ENCODE data around the gene STARD8.
"Not testable (repeated sequence)": the region's sequence is repeated elsewhere in the genome, so short reads cannot be mapped to it uniquely, and the experiment has no call there.

The STARD8 gene

DNA sequence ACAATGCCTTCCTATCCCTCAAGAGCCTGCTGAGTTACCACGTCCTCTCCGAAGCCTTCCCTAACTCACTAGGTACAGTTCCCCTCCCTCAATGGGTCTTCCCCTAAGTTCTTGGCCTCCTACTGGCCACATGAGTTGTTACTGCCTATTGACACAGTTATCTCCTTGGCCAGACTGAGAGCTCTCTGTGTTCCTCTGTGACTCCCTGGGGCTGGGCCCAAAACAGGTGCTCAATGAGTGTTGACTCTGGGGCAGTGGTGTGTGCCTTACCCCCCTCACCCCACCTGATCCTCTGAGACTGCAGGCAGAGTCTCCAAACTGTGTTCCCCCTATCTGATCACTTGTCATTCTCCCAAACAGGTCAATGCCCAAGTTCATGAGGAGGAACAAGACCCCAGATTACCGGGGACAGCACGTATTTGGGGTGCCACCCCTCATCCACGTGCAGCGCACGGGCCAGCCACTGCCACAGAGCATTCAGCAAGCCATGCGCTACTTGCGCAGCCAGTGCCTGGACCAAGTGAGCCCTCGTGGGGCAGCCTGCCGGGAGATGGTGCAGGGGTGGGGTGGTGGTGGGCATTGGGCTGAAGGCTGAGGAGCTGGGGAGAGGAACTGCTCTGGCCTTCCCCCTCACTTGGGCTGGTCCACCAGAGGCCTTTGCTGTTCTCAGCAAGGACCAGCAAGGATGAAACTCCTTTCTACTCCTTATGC, 72.6 kb downstream of the STARD8 start:
- DNase-seq = no peak

DNA sequence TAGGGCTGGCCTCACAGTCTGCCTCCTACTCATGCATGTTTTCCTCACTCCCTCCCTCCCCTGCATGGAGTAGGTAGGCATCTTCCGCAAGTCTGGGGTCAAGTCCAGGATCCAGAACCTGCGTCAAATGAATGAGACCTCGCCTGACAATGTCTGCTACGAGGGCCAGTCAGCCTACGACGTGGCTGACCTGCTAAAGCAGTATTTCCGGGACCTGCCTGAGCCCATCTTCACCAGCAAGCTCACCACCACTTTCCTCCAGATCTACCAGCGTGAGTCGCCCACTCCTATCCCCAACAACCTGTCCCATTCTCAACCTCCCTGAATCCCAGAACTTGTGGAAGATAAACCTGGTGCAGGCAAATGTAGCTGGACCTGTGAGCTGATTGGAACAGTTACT, 73.4 kb downstream of the STARD8 start:
- no peak for DNase-seq

DNA sequence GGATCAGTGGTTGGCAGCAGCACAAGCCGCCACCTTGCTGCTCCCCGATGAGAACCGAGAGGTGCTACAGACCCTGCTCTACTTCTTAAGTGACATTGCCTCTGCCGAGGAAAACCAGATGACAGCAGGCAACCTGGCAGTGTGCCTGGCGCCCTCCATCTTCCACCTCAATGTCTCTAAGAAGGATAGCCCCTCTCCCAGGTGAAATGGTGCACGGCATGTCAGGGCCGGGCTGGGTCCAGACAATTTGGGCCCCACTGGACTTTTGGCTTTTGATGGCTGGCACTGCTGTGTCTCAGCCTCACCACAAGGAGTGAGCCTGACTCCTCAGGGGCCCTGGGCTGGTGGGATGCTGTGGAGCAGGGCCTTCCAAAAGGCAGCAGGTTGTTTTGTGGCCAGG, 74.1 kb downstream of the STARD8 start:
- DNase-seq = no peak

DNA sequence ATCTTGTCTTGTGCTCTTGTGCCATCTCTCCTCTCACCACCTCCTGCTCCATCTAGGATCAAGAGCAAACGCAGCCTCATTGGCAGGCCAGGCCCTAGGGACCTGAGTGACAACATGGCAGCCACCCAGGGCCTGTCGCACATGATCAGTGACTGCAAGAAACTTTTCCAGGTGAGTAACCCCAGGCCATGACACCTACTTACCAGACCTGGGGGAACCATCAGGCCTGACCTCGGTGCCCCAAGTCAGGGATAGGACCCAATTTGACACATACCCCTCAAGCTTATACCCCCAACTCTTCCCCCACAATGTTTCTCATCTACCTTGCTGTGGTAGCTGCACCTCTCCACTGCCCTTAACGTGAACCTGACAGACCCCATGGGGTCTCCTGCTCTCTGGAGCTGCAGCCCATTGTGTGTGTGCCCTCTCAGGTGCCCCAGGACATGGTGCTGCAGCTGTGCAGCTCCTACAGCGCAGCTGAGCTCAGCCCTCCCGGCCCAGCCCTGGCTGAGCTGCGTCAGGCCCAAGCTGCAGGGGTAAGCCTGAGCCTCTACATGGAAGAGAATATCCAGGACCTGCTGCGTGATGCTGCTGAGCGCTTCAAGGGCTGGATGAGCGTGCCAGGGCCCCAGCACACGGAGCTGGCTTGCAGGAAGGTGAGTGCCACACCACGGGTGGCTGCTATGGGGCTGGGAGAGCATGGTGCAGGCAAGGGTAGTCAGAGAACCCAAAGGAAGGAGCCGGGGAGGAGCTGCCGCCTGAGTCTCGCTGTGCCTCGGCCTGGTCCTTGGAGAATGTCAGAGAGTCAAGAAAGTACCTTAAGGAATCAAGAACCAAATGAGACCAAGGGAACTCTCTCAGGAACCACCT, 74.8 kb downstream of the STARD8 start:
- DNase-seq = no peak

- no peak for DNase-seq
Measured at GRCh38 chrX:68723491-68724155, 76.2 kb downstream of the STARD8 start.

GRCh38 chrX:68724531-68725020, 77.1 kb downstream of the STARD8 start:
- no peak for DNase-seq

DNA sequence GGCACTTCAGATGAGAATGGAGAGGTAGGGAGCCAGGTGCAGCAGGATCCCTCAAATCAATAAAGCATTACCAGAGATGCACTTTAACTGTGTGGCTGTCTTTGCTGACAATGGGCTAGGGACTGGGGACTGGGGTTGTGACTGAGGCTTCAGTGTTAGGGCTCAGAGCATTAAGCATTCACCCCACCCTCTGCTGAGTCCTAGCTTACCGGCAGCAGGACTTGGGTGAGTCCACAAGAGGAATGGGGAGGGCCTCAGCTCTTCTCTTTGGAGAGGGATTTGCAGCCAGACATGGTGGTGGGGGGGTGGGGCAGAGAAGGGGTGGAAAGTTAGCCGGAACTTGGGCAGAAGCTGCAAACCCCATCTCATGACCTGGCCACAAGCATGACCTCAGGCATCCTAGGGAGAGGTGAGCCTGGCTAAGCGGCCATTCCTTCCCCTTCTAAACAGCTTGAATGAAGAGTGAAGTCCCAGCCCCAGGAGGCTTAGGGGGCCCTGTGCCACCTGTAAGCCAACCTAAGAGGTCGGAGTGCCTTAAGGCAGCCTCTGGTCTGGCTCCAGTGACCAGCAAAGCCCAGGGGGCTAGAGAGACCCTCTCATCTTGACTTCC, 78.4 kb downstream of the STARD8 start:
- no peak for DNase-seq

GRCh38 chrX:68726366-68726765, 78.9 kb downstream of the STARD8 start:
- DNase-seq = no peak

GRCh38 chrX:68727696-68728095, 80.2 kb downstream of the STARD8 start:
- DNase-seq = no peak

DNA sequence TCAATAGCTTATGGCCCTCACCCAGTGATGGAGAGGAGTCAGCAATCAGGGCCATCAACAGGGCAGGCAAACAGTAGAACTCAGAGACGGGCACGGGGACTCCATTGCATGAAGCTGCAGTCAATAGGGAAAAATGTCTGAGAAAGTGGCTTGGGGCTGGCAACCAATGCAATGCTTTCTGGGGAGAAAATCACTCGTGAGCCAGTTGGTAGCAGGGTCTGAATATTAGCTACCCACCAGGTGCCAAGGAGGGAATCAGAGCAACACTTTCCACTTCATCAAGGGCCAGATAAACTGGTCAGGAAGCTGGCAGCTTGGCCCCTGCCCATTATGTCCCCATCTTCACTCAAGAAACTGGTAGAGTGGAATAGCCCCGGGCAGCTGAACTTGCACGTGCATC, 80.7 kb downstream of the STARD8 start:
- no peak for DNase-seq

DNA sequence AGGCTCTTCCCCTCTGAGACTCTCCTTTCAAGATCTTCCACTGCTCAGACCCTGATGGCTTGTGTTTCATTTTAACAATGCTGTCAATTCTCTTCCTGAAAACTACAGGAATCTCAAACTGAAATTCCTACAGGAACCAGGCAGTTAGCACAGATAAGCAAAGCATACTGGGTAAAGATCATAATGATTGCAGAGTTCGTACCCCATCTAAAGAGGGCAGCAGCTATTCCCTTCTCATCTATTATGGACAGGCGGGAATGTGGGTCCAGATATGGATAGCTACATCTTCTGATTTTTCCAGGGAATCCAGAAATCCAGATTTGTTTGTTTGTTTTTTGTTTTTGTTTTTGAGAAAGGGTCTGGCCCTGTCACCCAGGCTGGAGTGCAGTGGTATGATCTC, 83.8 kb downstream of the STARD8 start:
- no peak for DNase-seq

DNA sequence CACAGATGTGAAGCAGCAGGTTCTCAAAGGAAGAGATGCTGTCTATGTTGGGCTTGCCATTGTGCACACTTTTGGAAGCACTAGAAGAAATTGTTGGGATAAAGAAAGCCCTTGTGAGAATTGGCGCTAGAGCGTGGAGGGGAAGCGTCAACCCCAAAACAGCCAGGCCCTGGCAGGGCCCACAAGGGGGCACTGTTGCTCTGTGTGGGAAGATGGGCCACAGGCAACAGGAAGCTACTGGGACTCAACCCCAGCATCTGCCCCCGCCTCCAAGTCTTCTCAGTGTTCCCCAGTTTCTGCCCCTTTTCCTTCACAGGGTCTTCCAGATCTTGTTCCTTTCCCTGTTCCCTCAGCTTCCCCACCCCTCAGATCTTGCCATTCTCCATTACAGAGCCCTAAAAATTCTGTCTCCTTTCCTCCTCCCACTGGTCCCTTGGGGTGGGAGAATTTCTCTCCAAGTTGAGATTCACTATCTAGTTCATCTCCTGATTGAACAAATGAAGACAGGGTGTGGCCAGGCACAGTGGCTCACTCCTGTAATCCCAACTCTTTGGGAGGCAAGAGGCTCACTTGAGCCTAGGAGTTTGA, 85.5 kb downstream of the STARD8 start:
- no peak for DNase-seq

GRCh38 chrX:68735266-68735665, 87.8 kb downstream of the STARD8 start:
- no peak for DNase-seq

DNA sequence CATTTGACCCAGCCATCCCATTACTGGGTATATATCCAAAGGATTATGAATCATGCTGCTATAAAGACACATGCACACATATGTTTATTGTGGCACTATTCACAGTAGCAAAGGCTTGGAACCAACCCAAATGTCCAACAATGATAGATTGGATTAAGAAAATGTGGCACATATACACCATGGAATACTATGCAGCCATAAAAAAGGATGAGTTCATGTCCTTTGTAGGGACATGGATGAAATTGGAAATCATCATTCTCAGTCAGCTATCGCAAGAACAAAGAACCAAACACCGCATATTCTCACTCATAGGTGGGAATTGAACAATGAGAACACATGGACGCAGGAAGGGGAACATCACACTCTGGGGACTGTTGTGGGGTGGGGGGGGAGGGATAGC, 94.4 kb downstream of the STARD8 start:
- not testable (repeated sequence) for DNase-seq

DNA sequence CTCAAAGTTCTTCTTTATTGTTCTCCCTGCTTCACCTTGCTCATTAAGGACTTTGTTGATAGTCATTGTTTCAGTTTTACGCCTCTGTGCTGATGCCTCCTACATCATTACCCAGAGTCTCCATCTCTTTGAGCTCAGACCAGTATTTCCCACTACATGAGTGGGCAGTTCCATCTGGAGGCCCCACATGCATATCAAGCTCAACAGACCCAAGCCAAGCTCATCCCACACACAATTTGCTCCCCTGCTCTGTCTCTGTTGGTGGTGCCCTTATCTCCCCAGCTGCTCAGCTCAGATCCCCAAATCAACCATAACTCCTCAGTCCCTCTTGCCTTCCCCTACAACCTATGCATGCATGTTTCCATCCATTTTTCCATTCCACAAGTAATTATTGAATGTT, 96.3 kb downstream of the STARD8 start:
- no peak for DNase-seq

DNA sequence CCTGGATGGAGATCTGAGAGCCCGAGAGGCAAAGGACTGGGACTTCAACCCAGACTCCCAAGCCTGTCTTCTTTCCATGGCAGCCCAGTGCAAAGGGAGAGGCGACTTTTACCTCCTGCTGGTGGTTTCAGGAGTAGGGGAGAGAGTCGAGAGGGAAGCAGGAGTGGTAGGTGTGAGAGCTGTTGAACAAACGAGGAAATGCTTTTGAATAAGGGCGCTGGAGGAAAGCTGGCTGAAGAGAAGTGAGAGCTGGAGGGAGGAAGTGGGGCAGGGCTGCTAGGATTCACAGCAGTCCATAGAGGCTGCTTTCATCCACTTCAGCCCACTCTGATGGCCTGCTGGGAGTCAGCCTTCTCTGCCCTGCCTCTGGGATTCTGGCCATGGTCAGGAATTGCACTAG, 99.5 kb downstream of the STARD8 start:
- DNase-seq = no peak

DNA sequence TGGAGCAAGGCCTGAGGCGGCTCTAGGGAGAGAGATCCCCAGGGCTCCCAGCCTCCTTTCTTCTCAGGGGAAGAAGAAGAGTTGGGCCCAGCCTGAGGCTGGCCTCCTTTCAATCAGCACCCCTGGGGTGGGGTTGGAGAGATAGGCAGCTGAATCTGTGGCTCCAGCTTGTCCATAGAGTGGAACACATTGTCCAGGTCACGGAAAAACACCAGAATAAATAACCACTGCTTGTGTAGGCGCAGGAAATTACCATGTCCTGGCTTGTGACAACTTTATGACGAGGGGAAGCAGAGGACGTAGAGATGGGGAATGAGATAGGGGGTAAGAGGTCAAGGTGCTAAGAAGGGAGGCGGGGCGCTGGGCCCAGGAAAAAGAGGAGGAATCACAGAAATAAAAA, 100.6 kb downstream of the STARD8 start:
- DNase-seq = no peak

DNA sequence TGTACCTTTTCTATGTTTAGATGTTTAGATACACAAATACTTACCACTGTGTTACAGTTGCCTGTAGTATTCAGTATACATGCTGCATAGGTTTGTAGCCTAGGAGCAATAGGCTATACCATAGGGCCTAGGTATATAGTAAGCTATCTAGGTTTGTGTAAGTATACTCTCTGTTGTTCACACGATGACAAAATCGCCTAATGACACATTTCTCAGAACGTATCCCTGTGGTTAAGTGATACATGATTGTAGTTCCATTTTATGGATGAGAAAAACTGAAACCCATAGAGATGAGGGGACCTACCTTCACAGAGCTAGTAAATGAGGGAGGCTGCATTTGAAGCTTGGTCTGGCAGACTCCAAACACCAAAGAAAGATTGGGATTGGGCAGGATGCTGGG, 102.0 kb downstream of the STARD8 start:
- DNase-seq = no peak

GRCh38 chrX:68750316-68750715, 102.8 kb downstream of the STARD8 start:
- no peak for DNase-seq

DNA sequence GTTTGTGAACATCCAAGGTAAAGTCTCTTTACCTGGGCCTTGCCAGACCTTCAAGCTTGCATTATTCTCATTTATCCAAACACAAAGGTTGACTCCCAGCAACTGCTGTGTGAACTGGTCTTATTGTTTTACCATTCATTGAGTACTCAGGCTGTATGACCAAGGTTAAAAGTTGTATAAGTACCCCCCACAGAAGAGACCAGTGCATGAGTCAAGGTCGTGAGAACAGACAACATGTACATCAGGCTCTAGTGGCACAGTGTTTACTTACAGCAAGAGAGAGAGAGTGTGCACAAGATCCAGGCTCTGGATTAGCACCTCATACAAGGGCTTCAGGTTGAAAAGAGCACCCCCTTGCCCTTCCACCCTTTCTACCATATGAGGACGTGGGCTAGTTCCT, 103.9 kb downstream of the STARD8 start:
- DNase-seq = no peak

DNA sequence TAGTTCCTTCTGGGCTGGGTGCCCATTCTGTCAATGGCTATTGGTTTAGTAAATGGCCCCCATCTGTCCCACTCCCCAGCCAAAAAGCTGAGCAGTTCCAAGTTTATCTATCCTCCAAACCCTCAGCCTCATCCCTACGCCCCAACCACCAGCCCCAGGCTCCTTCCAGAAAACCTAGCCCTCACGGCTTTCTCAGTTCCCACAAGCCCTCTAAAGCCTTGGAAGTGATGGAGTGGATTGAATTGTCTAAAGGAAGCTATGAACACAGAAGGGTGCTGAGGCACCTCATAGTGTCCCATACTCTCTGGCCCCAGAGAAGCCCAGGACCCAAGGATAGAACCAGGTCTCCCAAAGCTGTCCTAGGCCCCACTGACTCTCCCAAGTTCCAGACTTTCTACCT, 105.8 kb downstream of the STARD8 start:
- DNase-seq = no peak

GRCh38 chrX:68754406-68754805, 106.9 kb downstream of the STARD8 start:
- DNase-seq = no peak

DNA sequence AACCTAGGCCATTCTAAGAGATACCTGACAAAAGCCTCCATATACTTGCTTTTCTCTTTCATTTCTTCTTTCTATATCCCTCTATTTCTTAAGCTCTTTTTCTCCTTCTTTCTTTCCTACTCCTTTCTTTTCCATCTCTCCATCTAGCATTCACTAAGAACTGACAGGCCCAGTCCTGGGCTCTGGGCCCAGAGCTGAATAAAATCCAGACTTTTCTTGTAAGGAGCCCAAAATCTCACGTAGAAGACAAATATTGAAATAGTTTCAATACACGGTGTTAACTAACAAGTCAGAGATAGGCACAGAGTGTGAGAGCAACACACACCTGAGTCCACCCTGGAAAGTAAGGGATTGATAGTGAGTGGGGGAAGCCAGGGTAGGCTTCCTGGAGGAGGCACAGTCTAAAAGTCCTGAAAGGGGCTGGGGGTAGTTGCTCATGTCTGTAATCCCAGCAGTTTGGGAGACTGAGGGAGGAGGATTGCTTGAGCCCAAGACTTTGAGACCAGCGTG, 108.2 kb downstream of the STARD8 start:
- DNase-seq = no peak
